ENCODE results near the gene PAK1.

GRCh38 chr11:77294040-77294439 lies 179.9 kb downstream of the PAK1 start:
- no peak for TF ChIP-seq CTCF (IDR thresholded peaks at IDR 0.05; ENCODE audit: extremely low read depth in 1 of 2, insufficient read depth in 1 of 2, low read depth in 1 of 2, low read length in 2 of 2)
- no peak for TF ChIP-seq POLR2AphosphoS5 (IDR thresholded peaks at IDR 0.05; ENCODE audit: insufficient read depth, low read depth, low read length)
- no peak for TF ChIP-seq MYC (IDR thresholded peaks at IDR 0.05; ENCODE audit: low read depth, low read length)
- TF ChIP-seq POLR2A (IDR thresholded peaks at IDR 0.05; ENCODE audit: low read depth, low read length), result no peak

All from endothelial cell of umbilical vein (primary cell).